Naive B cell (primary cell): Measurements from ENCODE around the gene FGFR3. TPM values are rescaled to one million over a fixed set of nuclear protein-coding genes. Genes with fewer than 3 reads are reported as not detected.
A peak's percentile ranks its signal among the peaks of the same experiment; 100 is the strongest.

Source experiments
- ATAC-seq, 2 donors: fragments of 150-1000 bp; cut with Tn5 transposase; 2 replicates each; pipeline ENCODE4 v1.10.0; 2021; ENCODE audit warnings: low read depth in 2 of 2, mild to moderate bottlenecking in 2 of 2, moderate library complexity in 2 of 2
- DNase-seq: peaks from one replicate; pipeline ENCODE4 v3.0.0; 2022
- H3K27ac Mint-ChIP-seq, 6 donors: one replicate each; pipeline ENCODE4 v1.8.0; 2020 to 2022; ENCODE audit warnings: mild to moderate bottlenecking in 6 of 6, mixed read lengths in 6 of 6, moderate library complexity in 5 of 6, inconsistent platforms in 2 of 6
- H3K27me3 Mint-ChIP-seq, 3 donors: one replicate each; pipeline ENCODE4 v1.8.0; 2021 to 2022; ENCODE audit warnings: mixed read lengths in 3 of 3, mild to moderate bottlenecking in 1 of 3
- H3K36me3 Mint-ChIP-seq, 2 donors: one replicate each; pipeline ENCODE4 v1.8.0; 2020 to 2022; ENCODE audit warnings: mixed read lengths in 2 of 2, inconsistent platforms in 1 of 2, mild to moderate bottlenecking in 1 of 2
- H3K4me1 Mint-ChIP-seq, 3 donors: one replicate each; pipeline ENCODE4 v1.8.0; 2020 to 2022; ENCODE audit warnings: mixed read lengths in 3 of 3, inconsistent platforms in 1 of 3, mild to moderate bottlenecking in 1 of 3, moderate library complexity in 1 of 3
- H3K4me3 Mint-ChIP-seq, 8 donors: one replicate each; pipeline ENCODE4 v1.8.0; 2020 to 2022; ENCODE audit warnings: mild to moderate bottlenecking in 8 of 8, mixed read lengths in 8 of 8, moderate library complexity in 8 of 8, inconsistent platforms in 2 of 8
- H3K9me3 Mint-ChIP-seq, 7 donors: one replicate each; pipeline ENCODE4 v1.8.0; 2020 to 2022; ENCODE audit warnings: mixed read lengths in 7 of 7, mild to moderate bottlenecking in 5 of 7, inconsistent platforms in 2 of 7, moderate library complexity in 1 of 7
- polyA plus RNA-seq, 6 donors: library from polyadenylated mRNA; unstranded; fragments of 300-500 nt; fragmentation: Illumina TruSeq; gene quantifications; one replicate each; pipeline ENCODE4 v1.2.3, GENCODE V29; 2021; ENCODE audit warnings: low read depth in 6 of 6

The FGFR3 gene
- polyA plus RNA-seq, 6 donors from 2014 or later = 0.07 TPM; not detected in 5

- Mint-ChIP-seq H3K27ac (peak overlapping the region in 2 of 6 donors; percentile 51 to 78), H3K9me3 (no peaks in the 10 kb centered on the region), H3K4me3 (peak overlapping the region; percentile 53 to 89 (median 80)), H3K36me3 (no peaks in the 10 kb centered on the region), H3K4me1 (peaks cover 12 to 24% (median 15%) of the 10 kb centered on the region in 3 donors), H3K27me3 (peaks cover 0 to 44% (median 27%) of the 10 kb centered on the region in 3 donors)
- DNase-seq = no peak
- ATAC-seq = peak; percentile 43 to 50
Measured at GRCh38 chr4:1767770-1768366, 25.2 kb upstream of the FGFR3 start.

- Mint-ChIP-seq H3K36me3 (no peaks in the 10 kb centered on the region), H3K4me3 (peak overlapping the region; percentile 67 to 89 (median 82)), H3K27me3 (peaks cover 0 to 44% (median 27%) of the 10 kb centered on the region in 3 donors), H3K4me1 (peaks cover 12 to 24% (median 15%) of the 10 kb centered on the region in 3 donors), H3K9me3 (no peaks in the 10 kb centered on the region), H3K27ac (peak overlapping the region in 1 of 6 donors; percentile 51)
- no peak for DNase-seq
- no peak for ATAC-seq
Measured at GRCh38 chr4:1768367-1769034, 24.6 kb upstream of the FGFR3 start.

DNA sequence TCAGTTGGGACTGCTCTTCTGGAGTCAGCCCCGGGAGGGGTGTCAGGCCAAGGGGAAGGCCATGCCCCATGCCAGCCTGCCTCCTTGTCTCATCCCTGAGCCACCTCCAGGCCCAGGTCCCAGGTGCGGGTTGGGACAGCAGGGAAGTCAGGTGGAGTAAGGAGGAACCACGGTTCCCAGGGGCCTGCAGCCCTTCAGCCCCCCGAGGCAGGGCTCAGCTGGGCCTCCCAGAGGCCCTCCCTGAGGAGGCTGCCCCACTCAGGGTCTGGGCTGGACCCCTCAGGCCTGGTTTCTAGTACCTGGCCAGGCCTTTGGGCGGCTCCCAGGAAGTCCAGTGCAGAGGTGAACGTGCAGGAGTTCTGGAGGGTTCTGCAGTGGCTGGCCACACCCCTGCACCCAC is 23.4 kb upstream of the FGFR3 start:
- H3K27ac Mint-ChIP-seq = no peak overlapping the region
- peaks cover 0 to 44% (median 19%) of the 10 kb centered on the region in 3 donors for H3K27me3 Mint-ChIP-seq
- H3K4me1 Mint-ChIP-seq = peaks cover 8 to 17% (median 10%) of the 10 kb centered on the region in 3 donors
- peak overlapping the region in 2 of 8 donors; percentile 41 to 59 for H3K4me3 Mint-ChIP-seq
- no peaks in the 10 kb centered on the region for H3K9me3 Mint-ChIP-seq
- no peak for DNase-seq
- ATAC-seq = no peak
- H3K36me3 Mint-ChIP-seq = no peaks in the 10 kb centered on the region

DNA sequence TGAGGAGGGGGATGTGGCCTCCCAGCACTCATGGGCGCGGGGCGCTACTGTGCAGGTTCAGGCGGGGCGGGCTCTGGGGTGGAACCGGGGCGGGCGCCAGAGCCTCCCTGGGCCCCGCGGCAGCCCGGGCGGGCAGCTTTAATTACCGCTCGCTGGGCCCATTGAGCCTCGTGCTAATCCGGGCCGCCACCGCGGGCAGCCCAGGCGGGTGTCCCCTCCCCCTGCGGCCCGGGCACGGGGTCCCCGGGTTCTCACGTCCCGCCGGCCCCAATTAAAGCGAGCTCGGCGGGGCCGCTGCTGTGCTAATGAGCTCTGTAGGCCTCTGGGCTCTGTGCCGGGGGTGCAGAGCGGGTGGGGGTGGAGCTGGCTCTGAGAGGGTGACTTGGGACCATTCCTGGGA is 22.8 kb upstream of the FGFR3 start:
- no peak for DNase-seq
- H3K36me3 Mint-ChIP-seq = no peaks in the 10 kb centered on the region
- no peak for ATAC-seq
- no peak overlapping the region for H3K4me3 Mint-ChIP-seq
- peaks cover 8 to 17% (median 10%) of the 10 kb centered on the region in 3 donors for H3K4me1 Mint-ChIP-seq
- H3K27me3 Mint-ChIP-seq = peaks cover 0 to 38% (median 14%) of the 10 kb centered on the region in 3 donors
- H3K9me3 Mint-ChIP-seq = no peaks in the 10 kb centered on the region
- no peak overlapping the region for H3K27ac Mint-ChIP-seq

GRCh38 chr4:1770791-1771231 is 22.3 kb upstream of the FGFR3 start:
- ATAC-seq (no peak), DNase-seq (no peak)
- Mint-ChIP-seq H3K27ac (no peak overlapping the region), H3K4me1 (peaks cover 8 to 14% (median 8%) of the 10 kb centered on the region in 3 donors), H3K4me3 (no peak overlapping the region), H3K27me3 (peaks cover 0 to 33% (median 9%) of the 10 kb centered on the region in 3 donors), H3K9me3 (no peaks in the 10 kb centered on the region), H3K36me3 (no peaks in the 10 kb centered on the region)

GRCh38 chr4:1771555-1772305 is 21.4 kb upstream of the FGFR3 start:
- DNase-seq (no peak), ATAC-seq (peak in 1 of 2 donors; percentile 26)
- Mint-ChIP-seq H3K27ac (no peak overlapping the region), H3K4me1 (peaks cover 8 to 12% (median 11%) of the 10 kb centered on the region in 3 donors), H3K36me3 (no peaks in the 10 kb centered on the region), H3K27me3 (peaks cover 0 to 32% (median 9%) of the 10 kb centered on the region in 3 donors), H3K4me3 (no peak overlapping the region), H3K9me3 (no peaks in the 10 kb centered on the region)

DNA sequence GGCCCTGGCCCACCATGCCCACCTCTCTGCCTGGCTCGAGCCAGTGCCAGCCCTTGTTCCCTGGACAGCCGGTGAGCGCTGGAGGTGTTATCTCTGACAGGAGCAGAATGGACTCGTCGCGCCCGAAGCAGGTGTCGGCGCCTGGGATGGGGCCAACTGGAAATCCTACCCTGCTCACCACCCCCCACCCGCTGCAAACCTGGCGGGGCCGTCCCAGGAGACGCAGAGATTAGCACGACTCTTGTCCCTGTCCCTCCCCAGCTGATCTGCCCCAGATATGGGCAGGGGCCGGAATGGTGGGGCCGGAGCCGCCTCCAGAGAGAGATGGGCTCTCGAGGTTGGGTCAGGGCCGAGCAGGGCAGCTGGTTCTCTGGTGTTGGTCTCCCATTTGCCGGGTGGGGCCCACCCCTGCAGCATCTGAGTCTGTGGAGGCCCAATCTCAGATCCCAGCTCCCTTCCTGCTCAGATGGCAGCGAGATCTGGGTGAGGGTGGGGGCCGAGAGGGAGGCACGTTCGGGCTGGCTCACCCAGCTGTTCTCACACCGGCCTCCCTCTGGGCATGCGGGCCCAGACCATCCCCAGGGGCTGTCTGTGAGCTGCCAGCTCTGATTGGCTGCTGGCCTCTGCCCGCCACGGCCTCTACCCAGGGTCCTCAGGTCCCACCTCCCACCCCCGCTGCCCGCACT is 20.1 kb upstream of the FGFR3 start:
- H3K27me3 Mint-ChIP-seq = peaks cover 0 to 37% (median 9%) of the 10 kb centered on the region in 3 donors
- H3K36me3 Mint-ChIP-seq = no peaks in the 10 kb centered on the region
- peaks cover 6 to 10% (median 8%) of the 10 kb centered on the region in 3 donors for H3K4me1 Mint-ChIP-seq
- ATAC-seq (no peak), DNase-seq (no peak)
- no peak overlapping the region for H3K4me3 Mint-ChIP-seq
- H3K9me3 Mint-ChIP-seq = no peaks in the 10 kb centered on the region
- no peak overlapping the region for H3K27ac Mint-ChIP-seq

DNA sequence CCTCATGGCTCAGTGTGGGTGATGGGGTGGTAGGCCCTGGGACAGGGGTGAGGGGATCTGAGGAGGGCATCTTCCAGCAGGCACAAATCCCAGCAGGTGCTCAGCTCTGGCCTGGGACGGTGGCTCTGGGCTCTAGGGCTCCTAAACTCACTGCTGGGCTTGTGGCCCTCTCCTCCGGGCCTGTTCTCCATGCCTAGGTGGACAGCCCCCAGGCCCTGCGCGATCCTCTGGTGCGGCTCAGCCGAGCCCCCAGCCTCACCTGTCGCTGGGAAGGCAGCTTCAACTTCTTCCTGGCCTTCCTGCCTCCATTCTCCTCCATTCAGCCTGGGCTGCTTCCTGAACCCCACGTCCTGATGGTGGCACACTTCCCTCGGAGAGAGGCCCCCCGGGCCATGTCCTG is 19.3 kb upstream of the FGFR3 start:
- no peak overlapping the region for H3K4me3 Mint-ChIP-seq
- H3K27me3 Mint-ChIP-seq = peaks cover 0 to 30% (median 1%) of the 10 kb centered on the region in 3 donors
- H3K4me1 Mint-ChIP-seq = peaks cover under 1 to 4% (median under 1%) of the 10 kb centered on the region in 3 donors
- DNase-seq (no peak), ATAC-seq (no peak)
- no peak overlapping the region for H3K27ac Mint-ChIP-seq
- H3K36me3 Mint-ChIP-seq = no peaks in the 10 kb centered on the region
- no peaks in the 10 kb centered on the region for H3K9me3 Mint-ChIP-seq

DNA sequence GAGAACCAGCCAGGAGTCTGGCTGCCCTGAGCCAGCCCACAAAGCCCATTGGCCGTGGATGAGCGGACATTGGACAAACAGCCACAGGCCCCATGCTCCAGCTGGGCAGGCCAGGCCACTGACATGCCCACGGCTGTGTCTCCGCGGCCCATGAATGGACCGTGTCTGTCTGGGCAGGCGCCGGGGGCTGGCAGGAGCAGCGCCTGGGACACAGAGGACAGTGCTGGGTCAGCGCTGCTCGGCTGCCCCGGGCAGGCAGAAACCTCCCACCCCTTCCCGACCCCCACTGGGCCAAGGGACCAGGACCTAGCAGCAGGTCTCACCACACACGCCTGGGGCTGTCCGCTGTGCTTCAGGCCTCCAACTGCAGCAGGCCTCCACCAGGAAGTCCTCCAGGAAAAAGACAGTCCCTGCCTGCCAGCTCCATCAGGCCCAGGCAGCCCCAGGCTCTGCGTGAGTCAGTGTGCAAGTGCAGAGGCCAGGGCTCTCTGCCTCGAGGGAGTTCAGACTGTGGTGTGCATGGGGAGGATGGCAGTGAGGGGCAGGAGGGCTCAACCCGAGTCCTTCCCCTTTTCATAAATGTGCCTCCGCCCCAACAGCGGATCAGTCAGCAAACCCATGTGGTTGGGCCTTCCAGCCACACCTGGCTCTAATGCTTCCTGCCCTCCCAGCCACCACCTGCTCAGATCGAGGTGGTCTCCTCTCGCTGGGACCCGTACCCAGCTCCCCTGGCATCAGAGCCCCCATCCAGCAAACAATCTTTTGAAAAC is 17.2 kb upstream of the FGFR3 start:
- Mint-ChIP-seq H3K36me3 (no peaks in the 10 kb centered on the region), H3K9me3 (no peaks in the 10 kb centered on the region), H3K4me1 (peaks cover 0 to 4% (median 0%) of the 10 kb centered on the region in 3 donors), H3K4me3 (peak overlapping the region in 1 of 8 donors; percentile 50), H3K27me3 (peaks cover 0 to 24% (median 0%) of the 10 kb centered on the region in 3 donors), H3K27ac (no peak overlapping the region)
- peak; percentile 65 to 72 for ATAC-seq
- no peak for DNase-seq

DNA sequence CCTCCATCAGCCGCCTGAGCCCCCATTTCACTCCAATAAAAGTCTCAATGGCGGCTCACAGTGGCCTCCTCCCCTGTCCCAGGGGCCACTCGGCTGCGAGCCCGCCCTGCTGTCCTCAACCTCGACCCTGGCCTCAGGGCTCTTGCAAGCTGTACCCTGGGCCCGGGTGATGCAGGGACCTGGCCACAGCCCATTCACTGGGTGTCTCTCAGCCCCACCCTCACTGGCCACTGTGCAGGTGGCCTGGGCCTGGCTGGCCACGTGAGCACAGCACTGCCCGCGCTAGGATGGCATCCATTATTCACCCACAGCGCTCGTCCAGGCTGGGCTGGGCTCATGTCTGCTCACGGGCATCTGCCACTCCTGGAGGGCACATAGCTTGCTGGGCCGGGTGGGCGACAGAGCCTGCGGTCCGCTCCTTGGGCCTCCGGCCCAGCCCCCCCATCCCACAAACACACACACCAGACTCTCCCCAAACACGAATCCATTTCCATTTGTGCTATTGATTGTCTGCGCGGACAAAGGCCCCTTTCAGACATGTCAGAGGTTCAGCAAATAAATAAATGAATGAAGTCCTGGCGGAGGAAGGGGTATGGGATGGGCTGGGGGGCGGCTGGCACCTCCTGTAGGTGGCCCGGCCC is 16.5 kb upstream of the FGFR3 start:
- DNase-seq (no peak), ATAC-seq (no peak)
- H3K27ac Mint-ChIP-seq = no peak overlapping the region
- H3K9me3 Mint-ChIP-seq = no peaks in the 10 kb centered on the region
- no peaks in the 10 kb centered on the region for H3K36me3 Mint-ChIP-seq
- H3K4me1 Mint-ChIP-seq = peaks cover 0 to 4% (median 0%) of the 10 kb centered on the region in 3 donors
- no peak overlapping the region for H3K4me3 Mint-ChIP-seq
- H3K27me3 Mint-ChIP-seq = peaks cover 0 to 22% (median 0%) of the 10 kb centered on the region in 3 donors

DNA sequence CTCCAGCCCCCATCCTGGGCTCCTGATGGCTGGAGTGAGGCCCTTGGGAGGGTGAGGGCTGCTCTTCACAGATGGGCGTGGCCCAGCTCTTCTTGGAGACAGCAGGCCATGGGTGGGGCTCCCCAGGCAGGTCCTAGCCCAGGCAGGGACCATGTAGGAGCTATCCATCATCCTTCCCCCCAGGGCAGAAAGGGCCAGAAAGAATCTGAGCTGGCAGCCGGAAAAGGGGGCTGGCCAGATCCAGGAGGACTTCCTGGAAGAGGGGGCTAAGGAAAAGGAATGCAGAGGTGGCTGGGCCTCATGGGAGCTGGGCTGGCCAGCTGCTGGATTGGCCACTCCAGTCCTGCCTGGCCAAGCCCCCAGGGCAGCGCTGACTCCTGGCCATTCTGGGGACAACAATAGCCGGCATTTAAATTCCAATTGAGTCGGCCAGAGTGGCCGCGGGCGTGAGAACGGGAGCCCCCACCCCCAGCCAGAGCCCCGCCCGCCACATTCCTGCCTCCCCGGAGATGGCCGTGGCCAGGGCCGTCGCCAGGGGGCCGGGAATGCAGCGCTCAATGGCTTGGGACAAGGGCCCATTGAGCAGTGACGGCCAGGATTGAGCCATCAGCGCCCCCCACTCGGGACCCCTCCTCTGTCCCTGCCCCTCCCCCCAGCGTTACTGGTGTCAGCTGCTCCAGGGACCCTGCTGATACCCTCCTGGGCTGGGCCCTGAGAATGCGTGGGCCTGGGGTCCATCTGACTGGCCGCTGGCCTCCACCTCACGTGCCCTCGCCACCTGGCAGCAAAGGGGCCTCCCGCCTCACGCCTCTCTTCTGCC is 15.1 kb upstream of the FGFR3 start:
- ATAC-seq (no peak), DNase-seq (no peak)
- Mint-ChIP-seq H3K9me3 (no peaks in the 10 kb centered on the region), H3K27ac (no peak overlapping the region), H3K4me1 (peaks cover 0 to 4% (median 0%) of the 10 kb centered on the region in 3 donors), H3K36me3 (no peaks in the 10 kb centered on the region), H3K27me3 (peaks cover 0 to 17% (median 0%) of the 10 kb centered on the region in 3 donors), H3K4me3 (no peak overlapping the region)
